Liver (tissue), 9 donors: ENCODE results near the gene HEXIM2. TPM values are rescaled to one million over a fixed set of nuclear protein-coding genes. Genes with fewer than 3 reads are reported as not detected.

Experiments used
- DNase-seq: peaks from one replicate; pipeline ENCODE4 v3.0.0-alpha.2; 2017; ENCODE audit warnings: low spot score
- H3K27ac ChIP-seq, 2 donors: one replicate each; pipeline ENCODE4 v1.7.0; 2013; ENCODE audit warnings: inconsistent platforms in 2 of 2, low read length in 2 of 2, control low read depth in 1 of 2, low read depth in 1 of 2, mild to moderate bottlenecking in 1 of 2
- H3K27me3 ChIP-seq, 4 donors: one replicate each; pipeline versions ENCODE4 v1.6.1 to v1.7.0; 2013; ENCODE audit warnings: low read length in 3 of 4, inconsistent platforms in 1 of 4, mild to moderate bottlenecking in 1 of 4, moderate library complexity in 1 of 4; ENCODE audit not compliant: control insufficient read depth in 4 of 4, insufficient read depth in 4 of 4
- H3K36me3 ChIP-seq, 4 donors: one replicate each; pipeline versions ENCODE4 v1.6.1 to v1.7.0; 2013; ENCODE audit warnings: low read length in 3 of 4, mild to moderate bottlenecking in 3 of 4, low read depth in 1 of 4, moderate library complexity in 1 of 4; ENCODE audit not compliant: control insufficient read depth in 4 of 4, insufficient read depth in 3 of 4
- H3K4me1 ChIP-seq, 4 donors: one replicate each; pipeline versions ENCODE4 v1.6.1 to v1.7.0; 2013; ENCODE audit warnings: low read length in 3 of 4, mild to moderate bottlenecking in 3 of 4, moderate library complexity in 1 of 4; ENCODE audit not compliant: control insufficient read depth in 4 of 4, insufficient read depth in 4 of 4
- H3K4me3 ChIP-seq, 3 donors: one replicate each; pipeline versions ENCODE4 v1.6.1 to v1.7.0; 2013; ENCODE audit warnings: low read length in 3 of 3, control low read depth in 1 of 3, low read depth in 1 of 3, mild to moderate bottlenecking in 1 of 3
- H3K9ac ChIP-seq, 2 donors: one replicate each; pipeline ENCODE4 v1.7.0; 2013; ENCODE audit warnings: low read length in 2 of 2, mild to moderate bottlenecking in 2 of 2, moderate library complexity in 2 of 2, control low read depth in 1 of 2, low read depth in 1 of 2
- H3K9me3 ChIP-seq, 4 donors: one replicate each; pipeline versions ENCODE4 v1.6.1 to v1.7.0; 2013; ENCODE audit warnings: low read length in 3 of 4; ENCODE audit not compliant: control insufficient read depth in 4 of 4
- EGR1 ChIP-seq, 2 donors: IDR thresholded peaks; 2 replicates each; pipeline ENCODE4 v1.6.1; 2016 to 2018; ENCODE audit warnings: antibody characterized with exemption in 2 of 2, low read depth in 2 of 2
- FOXA1 ChIP-seq: IDR thresholded peaks from 2 replicates; pipeline ENCODE4 v1.6.1; 2016; ENCODE audit warnings: antibody characterized with exemption
- FOXA2 ChIP-seq: IDR thresholded peaks from 2 replicates; pipeline ENCODE4 v1.6.1; 2016; ENCODE audit warnings: antibody characterized with exemption
- GABPA ChIP-seq, 2 donors: IDR thresholded peaks in 1 of 2; conservative IDR thresholded peaks in 1 of 2; 2 replicates each; pipeline ENCODE4 v1.6.1; 2016; ENCODE audit warnings: antibody characterized with exemption in 2 of 2, mild to moderate bottlenecking in 1 of 2, moderate library complexity in 1 of 2
- HNF4A ChIP-seq, 2 donors: conservative IDR thresholded peaks; 2 replicates each; pipeline ENCODE4 v1.6.1; 2016; ENCODE audit warnings: antibody characterized with exemption in 2 of 2, mild to moderate bottlenecking in 2 of 2
- HNF4G ChIP-seq: IDR thresholded peaks from 2 replicates; pipeline ENCODE4 v1.6.1; 2016; ENCODE audit warnings: antibody characterized with exemption
- NR2F2 ChIP-seq: IDR thresholded peaks from 2 replicates; pipeline ENCODE4 v1.6.1; 2016; ENCODE audit warnings: antibody characterized with exemption
- RAD21 ChIP-seq, 2 donors: IDR thresholded peaks; 2 replicates each; pipeline ENCODE4 v1.6.1; 2016; ENCODE audit warnings: antibody characterized with exemption in 2 of 2, mild to moderate bottlenecking in 2 of 2
- RXRA ChIP-seq, 2 donors: IDR thresholded peaks; 2 replicates each; pipeline ENCODE4 v1.6.1; 2017 to 2018; ENCODE audit warnings: antibody characterized with exemption in 2 of 2, mild to moderate bottlenecking in 1 of 2
- SP1 ChIP-seq: IDR thresholded peaks from 2 replicates; pipeline ENCODE4 v1.6.1; 2018; ENCODE audit warnings: antibody characterized with exemption, mild to moderate bottlenecking
- TAF1 ChIP-seq: conservative IDR thresholded peaks from 2 replicates; pipeline ENCODE4 v1.6.1; 2016; ENCODE audit warnings: antibody characterized with exemption, mild to moderate bottlenecking
- YY1 ChIP-seq: IDR thresholded peaks from 2 replicates; pipeline ENCODE4 v1.6.1; 2016; ENCODE audit warnings: antibody characterized with exemption, mild to moderate bottlenecking
- WGBS: extraction: QIAGEN DNeasy Blood & Tissue Kit; methylation state at CpG from one replicate; pipeline ENCODE4 v1.1.7; 2013; 5-methylcytosine and 5-hydroxymethylcytosine counted together
- polyA plus RNA-seq, 2 donors: library from polyadenylated mRNA; stranded (reverse) in 1 of 2; unstranded in 1 of 2; fragments of 200-250 nt in 1 of 2; fragments of >200 nt in 1 of 2; fragmentation: Nextera tagmentation in 1 of 2; extraction: Ambion mirVana in 1 of 2; gene quantifications; one replicate each; pipeline versions ENCODE4 v1.2.1 to v1.2.3, GENCODE V29; 2013 to 2015
- total RNA-seq, 2 donors: library from RNA; depleted of rRNA; stranded (reverse); fragments of >200 nt; gene quantifications; one replicate each; pipeline ENCODE4 v1.2.3, GENCODE V29; 2014
- TF ChIP-seq, protein P1 (sequence below): IDR thresholded peaks from 2 replicates; pipeline ENCODE4 v1.6.1; 2016; ENCODE audit warnings: antibody characterized with exemption
- TF ChIP-seq, protein P2 (sequence below): IDR thresholded peaks from 2 replicates; pipeline ENCODE4 v1.6.1; 2016; ENCODE audit warnings: antibody characterized with exemption, mild to moderate bottlenecking
- donor health status: healthy.
- donor health status: healthy.
- donor health status: healthy.
- donor health status: healthy.
- donor health status: healthy.

HEXIM2 gene
- total and polyA plus RNA-seq, 4 donors, result 3.5 to 10.7 (median 5.5) TPM

GRCh38 chr17:45170931-45171337 is 9.3 kb downstream of the HEXIM2 start:
- H3K9ac ChIP-seq, result no peak overlapping the region
- H3K9me3 ChIP-seq, result no peaks in the 10 kb centered on the region
- peaks cover 0 to 14% (median 0%) of the 10 kb centered on the region in 4 donors for H3K36me3 ChIP-seq
- H3K4me1 ChIP-seq, result peaks cover 7 to 26% (median 21%) of the 10 kb centered on the region in 4 donors
- peak overlapping the region; percentile 58 to 81 for H3K27ac ChIP-seq
- TF ChIP-seq HNF4G (no peak), FOXA2 (no peak), RAD21 (IDR thresholded peaks at IDR 0.05) (no peak), GABPA (IDR thresholded peaks at IDR 0.05 in 1 of 2, conservative IDR thresholded peaks at IDR 0.05 in 1 of 2) (no peak), NR2F2 (no peak), HNF4A (conservative IDR thresholded peaks at IDR 0.05) (no peak), TAF1 (no peak), YY1 (no peak), SP1 (no peak), RXRA (IDR thresholded peaks at IDR 0.05) (no peak)
- TF ChIP-seq, protein P1, sequence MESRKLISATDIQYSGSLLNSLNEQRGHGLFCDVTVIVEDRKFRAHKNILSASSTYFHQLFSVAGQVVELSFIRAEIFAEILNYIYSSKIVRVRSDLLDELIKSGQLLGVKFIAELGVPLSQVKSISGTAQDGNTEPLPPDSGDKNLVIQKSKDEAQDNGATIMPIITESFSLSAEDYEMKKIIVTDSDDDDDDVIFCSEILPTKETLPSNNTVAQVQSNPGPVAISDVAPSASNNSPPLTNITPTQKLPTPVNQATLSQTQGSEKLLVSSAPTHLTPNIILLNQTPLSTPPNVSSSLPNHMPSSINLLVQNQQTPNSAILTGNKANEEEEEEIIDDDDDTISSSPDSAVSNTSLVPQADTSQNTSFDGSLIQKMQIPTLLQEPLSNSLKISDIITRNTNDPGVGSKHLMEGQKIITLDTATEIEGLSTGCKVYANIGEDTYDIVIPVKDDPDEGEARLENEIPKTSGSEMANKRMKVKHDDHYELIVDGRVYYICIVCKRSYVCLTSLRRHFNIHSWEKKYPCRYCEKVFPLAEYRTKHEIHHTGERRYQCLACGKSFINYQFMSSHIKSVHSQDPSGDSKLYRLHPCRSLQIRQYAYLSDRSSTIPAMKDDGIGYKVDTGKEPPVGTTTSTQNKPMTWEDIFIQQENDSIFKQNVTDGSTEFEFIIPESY, result no peak
- DNase-seq, result no peak
- H3K27me3 ChIP-seq, result no peaks in the 10 kb centered on the region
- 57% methylated on average over 5 of the region's 5 CpGs for WGBS
- H3K4me3 ChIP-seq, result no peak overlapping the region

- TF ChIP-seq FOXA1 (no peak), EGR1 (IDR thresholded peaks at IDR 0.05; ENCODE audit: low read depth in 2 of 2) (no peak), RAD21 (IDR thresholded peaks at IDR 0.05) (no peak), HNF4G (no peak), TAF1 (no peak), FOXA2 (no peak), SP1 (no peak), YY1 (no peak), HNF4A (conservative IDR thresholded peaks at IDR 0.05) (no peak)
- TF ChIP-seq, protein P2, sequence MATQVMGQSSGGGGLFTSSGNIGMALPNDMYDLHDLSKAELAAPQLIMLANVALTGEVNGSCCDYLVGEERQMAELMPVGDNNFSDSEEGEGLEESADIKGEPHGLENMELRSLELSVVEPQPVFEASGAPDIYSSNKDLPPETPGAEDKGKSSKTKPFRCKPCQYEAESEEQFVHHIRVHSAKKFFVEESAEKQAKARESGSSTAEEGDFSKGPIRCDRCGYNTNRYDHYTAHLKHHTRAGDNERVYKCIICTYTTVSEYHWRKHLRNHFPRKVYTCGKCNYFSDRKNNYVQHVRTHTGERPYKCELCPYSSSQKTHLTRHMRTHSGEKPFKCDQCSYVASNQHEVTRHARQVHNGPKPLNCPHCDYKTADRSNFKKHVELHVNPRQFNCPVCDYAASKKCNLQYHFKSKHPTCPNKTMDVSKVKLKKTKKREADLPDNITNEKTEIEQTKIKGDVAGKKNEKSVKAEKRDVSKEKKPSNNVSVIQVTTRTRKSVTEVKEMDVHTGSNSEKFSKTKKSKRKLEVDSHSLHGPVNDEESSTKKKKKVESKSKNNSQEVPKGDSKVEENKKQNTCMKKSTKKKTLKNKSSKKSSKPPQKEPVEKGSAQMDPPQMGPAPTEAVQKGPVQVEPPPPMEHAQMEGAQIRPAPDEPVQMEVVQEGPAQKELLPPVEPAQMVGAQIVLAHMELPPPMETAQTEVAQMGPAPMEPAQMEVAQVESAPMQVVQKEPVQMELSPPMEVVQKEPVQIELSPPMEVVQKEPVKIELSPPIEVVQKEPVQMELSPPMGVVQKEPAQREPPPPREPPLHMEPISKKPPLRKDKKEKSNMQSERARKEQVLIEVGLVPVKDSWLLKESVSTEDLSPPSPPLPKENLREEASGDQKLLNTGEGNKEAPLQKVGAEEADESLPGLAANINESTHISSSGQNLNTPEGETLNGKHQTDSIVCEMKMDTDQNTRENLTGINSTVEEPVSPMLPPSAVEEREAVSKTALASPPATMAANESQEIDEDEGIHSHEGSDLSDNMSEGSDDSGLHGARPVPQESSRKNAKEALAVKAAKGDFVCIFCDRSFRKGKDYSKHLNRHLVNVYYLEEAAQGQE, result no peak
- no peak overlapping the region for H3K9ac ChIP-seq
- H3K36me3 ChIP-seq, result peaks cover 0 to 14% (median 0%) of the 10 kb centered on the region in 4 donors
- DNase-seq, result no peak
- no peaks in the 10 kb centered on the region for H3K9me3 ChIP-seq
- 57% methylated on average over 20 of the region's 20 CpGs for WGBS
- H3K27me3 ChIP-seq, result no peaks in the 10 kb centered on the region
- H3K4me3 ChIP-seq, result no peak overlapping the region
- peak overlapping the region; percentile 58 to 81 for H3K27ac ChIP-seq
- peaks cover 7 to 26% (median 21%) of the 10 kb centered on the region in 4 donors for H3K4me1 ChIP-seq
Observed at GRCh38 chr17:45171338-45172231, 9.9 kb downstream of the HEXIM2 start.
